A673 (cell line): Measurements from ENCODE around the gene STK26. TPM values are rescaled to one million over a fixed set of nuclear protein-coding genes. Genes with fewer than 3 reads are reported as not detected.

ENCODE experiments used
- BruUV-seq: library from RNA; stranded (reverse); fragments of 400-500 nt; replicated peaks from 2 replicates; lab custom pipeline; 2021; lab: Mats Ljungman, UMichigan
- CTCF ChIA-PET: fragments of 300-600 bp; sonication (Branson Sonifier 250); formaldehyde crosslinking; loops from one replicate; lab custom pipeline; 2022; ENCODE audit warnings: antibody characterized with exemption; lab: Charles Lee
- POLR2A ChIA-PET: fragments of 300-600 bp; sonication (Branson Sonifier 250); formaldehyde crosslinking; loops from one replicate; lab custom pipeline; 2022; ENCODE audit warnings: antibody characterized with exemption; ENCODE audit not compliant: low non-redundant PET; lab: Charles Lee
- DNase-seq: peaks from one replicate; pipeline ENCODE4 v3.0.0-alpha.2; 2015; ENCODE audit warnings: low spot score
- H3K27ac ChIP-seq: fragments of 200-600 bp; sonication (generic); 2 replicates; pipeline ENCODE4 v1.5.1; 2016; ENCODE audit warnings: mixed run types, low read depth, mild to moderate bottlenecking, mixed read lengths, antibody characterized with exemption, low read length; ENCODE audit not compliant: poor library complexity, severe bottlenecking
- H3K27me3 ChIP-seq: fragments of 200-600 bp; sonication (generic); replicated peaks from 2 replicates; pipeline ENCODE4 v1.6.1; 2017; ENCODE audit warnings: mixed run types, low read depth, mild to moderate bottlenecking, mixed read lengths, antibody characterized with exemption, low read length; ENCODE audit not compliant: insufficient read depth, poor library complexity
- H3K36me3 ChIP-seq: fragments of 200-600 bp; sonication (generic); 2 replicates; pipeline ENCODE4 v1.6.1; 2016; ENCODE audit warnings: mixed run types, mild to moderate bottlenecking, mixed read lengths, antibody characterized with exemption, low read length; ENCODE audit not compliant: insufficient read depth, poor library complexity, severe bottlenecking
- H3K4me1 ChIP-seq: fragments of 200-600 bp; sonication (generic); 2 replicates; pipeline ENCODE4 v1.6.1; 2017; ENCODE audit warnings: mixed run types, mild to moderate bottlenecking, mixed read lengths, antibody characterized with exemption, low read length; ENCODE audit not compliant: insufficient read depth, poor library complexity, severe bottlenecking
- H3K4me3 ChIP-seq: fragments of 200-600 bp; sonication (generic); 2 replicates; pipeline ENCODE4 v1.5.1; 2016; ENCODE audit warnings: low read depth, mixed run types, mild to moderate bottlenecking, mixed read lengths, low read length; ENCODE audit not compliant: poor library complexity, severe bottlenecking
- H3K9me3 ChIP-seq: fragments of 200-600 bp; sonication (generic); 2 replicates; pipeline ENCODE4 v1.6.1; 2016; ENCODE audit warnings: mixed run types, low read depth, mild to moderate bottlenecking, mixed read lengths, antibody characterized with exemption, low read length; ENCODE audit not compliant: poor library complexity, severe bottlenecking
- EZH2 ChIP-seq: fragments of 200-600 bp; sonication (generic); IDR thresholded peaks from 2 replicates; pipeline ENCODE4 v1.6.1; 2017; ENCODE audit warnings: borderline replicate concordance, low read depth, mild to moderate bottlenecking, mixed read lengths, antibody characterized with exemption, low read length; ENCODE audit not compliant: poor library complexity, severe bottlenecking
- intact Hi-C: fragments of 100-400 bp; cut with micrococcal nuclease; formaldehyde crosslinking; loops from one replicate; pipeline ENCODE4 v1.10.0; 2022; ENCODE audit not compliant: unreplicated experiment
- total RNA-seq: library from RNA; stranded (reverse); gene quantifications from 2 replicates; pipeline ENCODE4 v1.2.3, GENCODE V29; 2021
- TF ChIP-seq, protein P1 (sequence below): fragments of 300-800, 200-600 bp; sonication (generic); conservative IDR thresholded peaks from 2 replicates; pipeline ENCODE4 v1.5.1; 2017; ENCODE audit warnings: low read depth, mild to moderate bottlenecking, antibody characterized with exemption, low read length, moderate library complexity, mixed read lengths

Gene STK26
- total RNA-seq, 1 experiment from 2014 or later = 60.8 TPM

DNA sequence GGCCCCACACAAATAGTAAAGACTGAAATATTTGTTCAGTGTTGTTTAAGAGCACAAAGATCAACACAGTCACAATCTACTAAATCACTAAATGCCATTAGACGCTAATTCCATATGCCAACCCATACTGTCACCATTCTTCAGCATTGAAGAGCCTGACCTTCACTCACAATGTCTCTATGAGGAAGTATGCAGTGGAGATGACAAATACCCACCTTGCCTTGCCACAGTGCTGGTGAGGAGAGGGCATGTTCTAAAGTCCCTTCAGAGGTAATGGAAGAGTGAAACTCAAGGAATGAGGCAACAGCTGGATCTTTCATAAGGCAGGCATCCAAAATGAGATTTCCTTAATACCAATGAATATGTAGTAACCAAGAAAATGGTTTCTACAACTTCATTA lies 54.3 kb downstream of the STK26 start:
- POLR2A ChIA-PET = no interaction called here
- H3K4me3 ChIP-seq = no peak overlapping the region

DNA sequence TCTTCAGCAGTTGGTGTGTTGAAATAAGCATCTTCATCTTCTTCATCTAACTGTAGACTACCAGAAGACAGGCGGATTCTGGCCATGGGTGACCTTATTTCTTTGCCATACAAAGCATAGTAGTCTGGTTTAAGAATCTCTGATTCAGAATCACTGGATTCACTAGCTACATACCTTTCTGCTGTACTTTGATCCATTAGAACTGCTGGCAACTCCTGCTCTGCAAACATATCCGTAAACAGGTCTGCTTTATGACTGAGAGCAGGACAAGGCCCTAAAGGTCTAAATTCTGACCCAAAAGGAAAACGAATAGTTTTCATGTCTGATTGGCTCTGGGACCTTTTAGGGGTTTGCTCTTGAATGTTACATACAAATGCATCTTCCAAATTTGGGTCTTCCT lies 54.8 kb downstream of the STK26 start:
- Histone ChIP-seq H3K36me3 (no peaks in the 10 kb centered on the region), H3K4me3 (no peak overlapping the region), H3K4me1 (no peaks in the 10 kb centered on the region), H3K9me3 (no peaks in the 10 kb centered on the region), H3K27ac (no peak overlapping the region), H3K27me3 (peaks cover 5% of the 10 kb centered on the region)
- TF ChIP-seq EZH2 = no peak
- TF ChIP-seq, protein P1, sequence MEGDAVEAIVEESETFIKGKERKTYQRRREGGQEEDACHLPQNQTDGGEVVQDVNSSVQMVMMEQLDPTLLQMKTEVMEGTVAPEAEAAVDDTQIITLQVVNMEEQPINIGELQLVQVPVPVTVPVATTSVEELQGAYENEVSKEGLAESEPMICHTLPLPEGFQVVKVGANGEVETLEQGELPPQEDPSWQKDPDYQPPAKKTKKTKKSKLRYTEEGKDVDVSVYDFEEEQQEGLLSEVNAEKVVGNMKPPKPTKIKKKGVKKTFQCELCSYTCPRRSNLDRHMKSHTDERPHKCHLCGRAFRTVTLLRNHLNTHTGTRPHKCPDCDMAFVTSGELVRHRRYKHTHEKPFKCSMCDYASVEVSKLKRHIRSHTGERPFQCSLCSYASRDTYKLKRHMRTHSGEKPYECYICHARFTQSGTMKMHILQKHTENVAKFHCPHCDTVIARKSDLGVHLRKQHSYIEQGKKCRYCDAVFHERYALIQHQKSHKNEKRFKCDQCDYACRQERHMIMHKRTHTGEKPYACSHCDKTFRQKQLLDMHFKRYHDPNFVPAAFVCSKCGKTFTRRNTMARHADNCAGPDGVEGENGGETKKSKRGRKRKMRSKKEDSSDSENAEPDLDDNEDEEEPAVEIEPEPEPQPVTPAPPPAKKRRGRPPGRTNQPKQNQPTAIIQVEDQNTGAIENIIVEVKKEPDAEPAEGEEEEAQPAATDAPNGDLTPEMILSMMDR = no peak
- DNase-seq = no peak
- CTCF ChIA-PET = no interaction called here
- no TSS peak for BruUV-seq
- intact Hi-C loops = no loop called here
- POLR2A ChIA-PET = no interaction called here

More for the DNA sequence above, 54.3 kb downstream of the STK26 start:
- DNase-seq = no peak
- CTCF ChIA-PET = interaction anchor here (0.9 kb wide), 1 partner anchor 15 kb away, joined by 3 read pairs; no protein-coding TSS in a partner anchor
- Histone ChIP-seq H3K27me3 (peaks cover 5% of the 10 kb centered on the region), H3K27ac (no peak overlapping the region), H3K36me3 (no peaks in the 10 kb centered on the region), H3K4me1 (no peaks in the 10 kb centered on the region), H3K9me3 (no peaks in the 10 kb centered on the region)
- intact Hi-C loops = no loop called here
- TF ChIP-seq, protein P1 = no peak
- no peak for TF ChIP-seq EZH2
- BruUV-seq = no TSS peak

DNA sequence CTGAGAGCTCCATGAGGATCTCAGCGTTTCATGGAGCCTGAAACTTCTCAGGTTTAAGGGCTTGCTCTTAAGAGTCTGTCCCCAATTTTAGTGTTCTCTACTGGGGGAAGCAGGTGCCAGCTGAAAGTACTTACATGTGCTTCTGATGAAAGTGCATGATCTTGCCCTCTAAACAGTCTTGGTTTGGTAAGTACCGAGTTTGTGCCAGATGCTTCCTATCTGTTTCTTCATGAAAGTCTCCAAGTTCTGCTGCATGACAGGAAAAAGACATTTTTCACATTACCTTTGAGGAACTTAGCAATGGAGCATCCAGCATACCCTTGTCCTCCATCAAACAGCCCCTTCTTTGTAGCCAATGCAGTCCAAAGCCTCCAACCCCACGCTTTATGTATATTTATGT lies 62.7 kb downstream of the STK26 start:
- Histone ChIP-seq H3K4me1 (no peaks in the 10 kb centered on the region), H3K27ac (no peak overlapping the region), H3K4me3 (no peak overlapping the region), H3K27me3 (peaks cover 35% of the 10 kb centered on the region), H3K36me3 (no peaks in the 10 kb centered on the region), H3K9me3 (no peaks in the 10 kb centered on the region)
- CTCF ChIA-PET = no interaction called here
- DNase-seq = no peak
- POLR2A ChIA-PET = no interaction called here
- BruUV-seq = no TSS peak
- intact Hi-C loops = no loop called here
- TF ChIP-seq, protein P1 = no peak
- no peak for TF ChIP-seq EZH2
